GM18526 (cell line): Measurements from ENCODE around the gene TTC1.

Experiments used
- POLR2A ChIP-seq: IDR thresholded peaks from 3 replicates; pipeline ENCODE4 v1.6.1; 2011; ENCODE audit not compliant: insufficient read length; ENCODE audit errors: extremely low read depth

Gene TTC1

DNA sequence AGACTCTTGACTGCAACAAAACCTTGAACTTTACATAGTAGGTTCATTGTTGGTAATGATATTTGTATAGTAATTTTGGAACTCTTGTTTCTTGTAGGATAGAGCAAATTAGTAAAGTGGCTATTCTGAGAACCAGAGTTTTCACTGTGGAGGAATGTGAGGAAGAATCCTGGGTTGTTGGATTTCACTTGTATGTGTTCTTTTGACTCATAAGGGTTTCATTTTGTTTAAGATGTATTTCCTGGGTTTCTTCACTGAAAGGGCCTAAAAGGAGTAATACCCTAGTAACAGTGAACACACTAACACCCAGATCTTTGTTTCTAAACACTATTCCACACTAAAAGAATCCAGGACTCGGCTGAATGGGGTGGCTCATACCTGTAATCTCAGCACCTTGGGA, 20.1 kb downstream of the TTC1 start:
- TF ChIP-seq POLR2A, result no peak

DNA sequence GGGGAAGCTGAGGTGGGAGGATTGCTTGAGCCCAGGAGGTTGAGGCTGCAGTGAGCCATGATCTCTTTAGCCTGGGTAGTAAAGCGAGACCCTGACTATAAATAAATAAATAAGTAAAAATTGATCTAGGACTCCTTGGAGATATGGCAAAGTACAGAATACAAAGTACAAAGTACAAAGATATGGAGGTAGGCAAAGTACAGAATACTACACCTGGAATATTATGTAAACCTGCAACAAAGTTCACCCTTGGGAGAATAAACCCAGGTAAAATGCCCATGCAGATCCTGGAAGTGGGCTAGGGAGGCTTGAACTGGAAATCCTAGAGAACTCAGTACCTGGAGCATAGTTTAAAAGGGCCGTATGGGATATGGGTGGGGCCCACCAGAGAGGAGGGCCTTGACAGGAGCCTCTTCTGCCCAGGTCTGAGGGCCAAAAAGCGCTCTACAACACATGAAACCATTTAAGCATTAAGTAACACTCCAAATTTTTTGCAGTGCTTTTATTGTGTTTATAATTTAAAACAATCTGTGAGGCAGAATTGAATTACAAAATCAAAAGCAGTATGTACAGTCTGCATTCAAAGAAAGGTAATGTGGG, 20.7 kb downstream of the TTC1 start:
- TF ChIP-seq POLR2A, result no peak

DNA sequence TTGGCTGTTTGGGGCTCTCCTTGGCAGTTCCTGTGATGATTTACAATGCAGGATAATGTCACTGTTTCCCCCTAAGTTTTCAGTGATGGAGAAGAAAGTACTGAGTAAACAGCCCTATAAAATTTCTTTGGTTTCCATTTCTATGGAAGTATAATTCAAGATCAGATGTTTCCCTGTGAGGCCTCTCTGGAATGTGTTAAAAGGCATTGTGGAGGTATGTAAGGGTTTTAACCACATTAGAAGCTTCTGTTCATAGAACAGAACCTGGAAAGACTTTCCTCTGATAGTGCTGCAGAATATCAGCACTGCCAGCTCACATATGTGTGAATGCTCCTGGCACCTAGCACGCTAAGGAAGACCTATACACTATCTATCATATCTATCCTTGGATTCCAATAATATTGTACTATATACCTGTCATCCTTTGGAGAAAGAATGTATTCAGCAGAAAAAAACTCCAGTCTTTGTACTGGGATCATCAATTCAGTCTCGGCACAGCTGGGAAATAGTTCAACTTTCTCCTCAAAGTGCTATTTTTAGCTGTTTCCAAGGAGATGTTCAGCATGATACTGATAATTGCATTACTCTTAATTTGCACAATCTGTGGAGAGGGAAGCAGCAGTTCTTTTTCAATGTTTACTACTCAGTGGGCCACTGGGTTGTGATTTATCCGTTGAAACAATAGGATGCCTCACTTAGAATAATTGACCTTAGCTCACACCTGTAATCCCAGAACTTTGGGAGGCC, 21.9 kb downstream of the TTC1 start:
- no peak for TF ChIP-seq POLR2A

DNA sequence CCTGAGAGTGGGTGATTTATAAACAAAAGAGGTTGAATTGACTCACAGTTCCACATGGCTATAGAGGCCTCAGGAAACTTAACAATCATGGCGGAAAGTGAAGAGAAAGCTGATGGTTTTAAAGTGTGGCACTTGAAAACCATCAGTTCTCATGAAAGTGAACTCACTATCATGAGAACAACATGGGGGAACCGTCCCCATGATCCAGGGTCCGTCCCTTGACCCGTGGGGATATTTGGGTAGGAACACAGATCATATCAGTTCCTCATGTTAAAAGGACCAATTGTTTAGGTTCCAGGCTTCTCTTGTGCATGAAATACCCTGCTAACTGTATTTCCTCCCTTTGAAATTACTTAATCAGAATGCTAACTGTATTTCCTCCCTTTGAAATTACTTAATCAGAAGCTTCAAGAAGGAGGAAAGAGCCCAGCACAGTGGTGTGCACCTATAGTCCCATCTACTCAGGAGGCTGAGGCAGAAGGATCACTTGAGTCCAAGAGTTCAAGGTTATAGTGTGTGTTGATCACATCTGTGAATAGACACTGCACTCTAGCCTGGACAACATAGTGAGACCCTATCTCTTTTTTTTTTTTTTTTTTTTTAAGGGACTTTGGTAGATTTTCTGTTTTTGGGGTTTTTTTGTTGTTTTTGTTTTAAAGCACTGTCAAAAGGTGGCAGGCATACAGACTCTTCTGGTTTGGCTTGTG, 24.8 kb downstream of the TTC1 start:
- no peak for TF ChIP-seq POLR2A

DNA sequence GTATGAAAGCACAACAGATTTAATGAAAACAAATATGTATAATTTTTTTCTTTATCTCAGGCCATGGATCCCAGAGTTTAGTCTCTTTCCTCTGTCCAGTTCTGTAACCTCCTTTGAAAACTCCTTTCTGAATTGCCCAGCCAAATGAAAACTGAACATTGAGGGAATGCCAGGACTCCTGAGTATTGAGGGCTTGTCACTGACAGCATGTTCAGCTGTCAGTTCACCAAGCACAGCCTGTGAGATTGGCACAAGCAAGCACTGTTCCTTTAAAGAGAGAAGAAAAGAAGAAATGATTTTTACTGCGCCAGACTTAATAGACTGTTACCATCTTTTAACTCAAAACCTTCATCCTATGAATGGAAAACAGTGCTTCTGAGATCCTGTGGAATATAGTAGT, 27.3 kb downstream of the TTC1 start:
- no peak for TF ChIP-seq POLR2A

DNA sequence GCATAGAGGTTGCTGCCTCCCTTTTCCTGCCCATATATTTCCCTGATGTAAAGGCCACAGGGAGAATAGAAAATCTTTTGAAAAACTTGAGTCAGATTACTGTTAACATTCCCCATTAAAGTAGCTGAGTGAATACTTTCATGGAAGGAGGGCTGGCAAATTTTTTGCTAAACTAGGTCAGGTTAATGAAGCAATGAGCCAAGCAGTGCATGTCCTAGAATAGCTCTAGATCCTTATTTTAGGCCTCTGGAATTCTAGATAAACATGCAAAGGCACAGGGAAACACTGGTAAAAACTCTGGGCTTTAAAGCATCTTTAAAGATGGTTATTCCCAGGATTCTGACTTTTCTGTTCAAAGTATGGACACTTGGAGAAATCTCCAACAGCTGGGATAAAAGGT, 27.9 kb downstream of the TTC1 start:
- TF ChIP-seq POLR2A, result no peak

DNA sequence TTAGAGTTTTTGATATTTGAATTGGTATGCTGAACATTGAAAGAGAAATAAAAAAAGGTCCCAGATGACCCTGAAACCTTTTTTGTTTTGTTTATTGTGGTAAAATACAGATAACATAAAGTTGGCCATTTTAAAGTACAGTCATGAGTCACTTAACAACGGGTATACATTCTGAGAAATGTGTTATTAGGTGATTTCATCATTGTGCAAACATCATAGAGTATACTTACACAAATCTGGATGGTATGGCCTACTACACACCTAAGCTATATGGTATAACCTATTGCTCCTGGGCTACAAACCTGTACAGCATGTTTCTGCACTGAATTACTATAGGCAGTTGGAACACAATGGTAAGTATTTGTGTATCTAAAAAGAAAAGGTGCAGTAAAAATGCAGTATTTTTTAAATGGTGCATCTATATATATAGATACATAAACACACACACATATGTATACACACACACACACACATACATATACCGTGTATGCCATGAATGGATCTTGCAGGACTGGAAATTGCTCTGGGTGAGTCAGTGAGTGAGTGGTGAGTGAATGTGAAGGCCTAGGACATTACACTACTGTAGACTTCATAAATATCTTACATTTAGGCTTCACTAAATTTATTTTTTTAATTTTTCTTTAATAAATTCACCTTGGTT, 31.0 kb downstream of the TTC1 start:
- TF ChIP-seq POLR2A, result no peak

DNA sequence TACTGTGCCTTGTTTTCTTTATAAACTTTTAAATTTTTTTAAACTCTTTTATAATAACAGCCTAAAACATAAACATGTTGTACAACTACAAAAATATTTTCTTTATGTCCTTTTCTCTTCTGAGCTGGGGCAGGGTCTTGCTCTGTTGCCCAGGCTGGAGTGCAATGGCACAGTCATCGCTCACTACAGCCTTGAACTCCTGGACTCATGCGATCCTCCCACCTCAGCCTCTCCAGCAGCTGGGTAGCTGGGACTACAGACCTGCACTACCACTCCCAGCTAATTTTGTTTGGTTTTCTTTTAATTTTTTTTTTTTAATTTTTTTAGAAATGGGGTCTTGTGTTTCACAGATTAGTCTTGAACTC, 31.5 kb downstream of the TTC1 start:
- TF ChIP-seq POLR2A, result no peak

DNA sequence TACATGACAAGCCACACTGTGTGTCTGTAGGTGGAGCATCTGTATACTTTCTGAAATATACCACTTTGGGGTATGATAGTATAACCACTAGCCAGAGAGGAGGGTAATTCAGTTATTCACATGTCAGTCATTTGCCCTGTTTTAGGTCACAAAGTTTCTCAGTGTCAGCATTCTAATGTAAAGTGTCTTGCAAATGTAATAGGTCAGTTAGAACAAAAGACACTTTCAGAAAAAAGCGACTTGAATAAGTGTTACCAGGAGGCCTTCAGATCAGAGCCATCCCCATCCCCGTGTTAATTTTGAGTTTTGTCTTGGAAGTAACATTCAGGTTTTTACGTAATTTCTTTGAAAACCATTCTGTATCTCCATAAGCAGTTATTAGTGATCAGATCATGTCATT, 33.7 kb downstream of the TTC1 start:
- no peak for TF ChIP-seq POLR2A

DNA sequence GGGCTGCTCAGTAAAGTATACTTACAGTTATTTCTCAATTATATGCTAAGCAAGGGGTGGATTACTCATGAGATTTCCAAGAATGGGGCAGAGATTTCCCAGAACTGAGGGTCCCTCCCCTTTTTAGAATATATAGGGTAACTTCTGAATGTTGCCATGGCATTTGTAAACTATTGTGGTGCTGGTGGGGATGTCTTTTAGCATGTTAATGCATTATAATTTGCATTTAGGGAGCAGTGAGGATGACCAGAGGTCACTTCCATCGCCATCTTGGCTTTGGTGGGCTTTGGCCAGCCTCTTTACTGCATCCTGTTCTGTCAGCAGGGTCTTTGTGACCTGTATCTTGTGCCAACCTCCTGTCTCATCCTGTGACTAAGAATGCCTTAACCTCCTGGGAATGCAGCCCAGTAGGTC, 35.5 kb downstream of the TTC1 start:
- TF ChIP-seq POLR2A, result no peak

DNA sequence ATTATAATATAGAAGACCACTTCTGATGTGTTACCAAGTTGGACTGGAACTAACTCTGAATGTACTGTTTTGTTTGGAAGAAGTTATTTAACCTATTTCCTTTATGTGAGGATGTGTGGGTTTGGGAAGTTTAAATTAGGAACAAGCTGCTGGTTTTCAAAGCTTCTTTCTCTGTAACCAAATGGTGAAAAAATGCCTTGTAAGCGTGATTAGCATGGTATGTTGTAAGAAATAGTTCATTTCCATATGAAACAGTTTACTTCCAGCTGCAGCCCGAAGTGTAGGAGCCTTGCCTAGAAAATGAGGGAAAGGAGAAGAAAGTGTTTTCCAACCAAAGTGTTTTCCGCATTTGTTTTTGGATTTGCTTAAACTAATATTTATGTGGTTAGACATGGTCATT, 36.0 kb downstream of the TTC1 start:
- no peak for TF ChIP-seq POLR2A

DNA sequence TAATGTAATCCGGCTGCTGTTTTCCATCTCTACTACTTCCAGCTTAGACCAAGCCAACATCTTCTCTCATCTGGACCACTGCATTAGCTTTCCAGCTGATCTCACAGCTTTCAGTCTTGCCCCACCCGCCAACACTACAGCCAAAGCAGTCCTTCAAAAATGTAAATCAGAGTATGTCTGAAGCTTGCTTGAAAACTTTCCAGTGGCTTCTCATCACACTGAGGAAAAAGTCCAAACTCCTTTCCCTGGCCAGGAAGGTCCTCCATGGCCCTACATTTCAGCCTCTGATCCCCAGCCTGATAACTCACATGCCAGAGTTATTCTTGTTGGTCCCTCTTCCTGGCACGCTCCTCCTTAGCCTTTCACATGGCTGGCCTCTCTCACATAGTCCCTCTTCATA, 38.5 kb downstream of the TTC1 start:
- no peak for TF ChIP-seq POLR2A

DNA sequence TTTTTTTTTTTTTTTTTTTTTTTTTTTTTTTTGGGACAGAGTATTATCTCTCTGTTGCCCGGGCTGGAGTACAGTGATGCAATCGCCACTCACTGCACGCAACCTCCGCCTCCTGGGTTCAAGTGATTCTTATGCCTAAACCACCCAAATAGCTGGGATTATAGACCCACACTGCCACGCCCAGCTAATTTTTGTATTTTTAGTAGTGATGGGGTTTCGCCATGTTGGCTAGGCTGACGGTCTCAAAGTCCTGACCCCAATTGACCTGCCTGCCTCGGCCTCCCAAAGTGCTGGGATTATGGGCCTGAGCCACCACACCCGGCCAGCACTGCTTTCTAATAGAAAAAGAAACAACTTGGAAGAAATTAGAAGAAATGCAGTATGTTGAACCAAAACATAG, 39.2 kb downstream of the TTC1 start:
- no peak for TF ChIP-seq POLR2A

DNA sequence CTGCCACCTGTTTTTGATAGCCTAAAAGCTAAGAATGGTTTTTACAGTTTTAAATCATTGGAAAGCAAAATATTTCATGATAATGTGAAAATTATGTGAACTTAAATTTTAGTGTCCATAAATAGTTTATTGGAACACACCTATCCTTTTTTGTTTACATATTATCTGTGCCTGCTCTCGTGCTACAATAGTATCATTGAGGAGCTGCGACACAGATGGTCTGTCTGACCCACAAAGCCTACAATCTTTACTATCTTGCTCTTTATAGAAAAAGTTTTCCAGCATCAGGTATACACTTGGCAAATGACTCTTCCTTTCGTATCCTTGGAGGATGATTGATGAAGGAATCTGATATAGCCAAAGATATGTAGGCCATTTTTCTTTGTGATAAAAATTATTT, 40.2 kb downstream of the TTC1 start:
- no peak for TF ChIP-seq POLR2A

DNA sequence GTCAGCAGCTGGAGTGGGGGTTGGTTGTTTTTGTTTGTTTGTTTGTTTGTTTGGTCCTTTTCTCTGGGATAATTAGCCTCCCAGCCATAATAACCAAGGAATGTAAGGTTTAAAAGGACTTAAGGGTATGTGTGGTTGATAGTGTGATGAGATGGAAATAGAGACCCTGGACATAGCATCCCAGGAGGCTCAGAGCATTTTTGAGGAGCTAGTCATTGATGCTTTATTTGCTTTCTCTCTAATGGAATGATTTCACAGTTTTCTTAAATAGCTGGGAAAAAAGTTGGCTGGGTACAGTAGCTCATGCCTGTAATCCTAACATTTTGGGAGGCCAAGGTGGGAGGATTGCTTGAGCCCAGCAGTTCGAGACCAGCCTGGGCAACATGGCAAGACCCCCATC, 45.1 kb downstream of the TTC1 start:
- no peak for TF ChIP-seq POLR2A

DNA sequence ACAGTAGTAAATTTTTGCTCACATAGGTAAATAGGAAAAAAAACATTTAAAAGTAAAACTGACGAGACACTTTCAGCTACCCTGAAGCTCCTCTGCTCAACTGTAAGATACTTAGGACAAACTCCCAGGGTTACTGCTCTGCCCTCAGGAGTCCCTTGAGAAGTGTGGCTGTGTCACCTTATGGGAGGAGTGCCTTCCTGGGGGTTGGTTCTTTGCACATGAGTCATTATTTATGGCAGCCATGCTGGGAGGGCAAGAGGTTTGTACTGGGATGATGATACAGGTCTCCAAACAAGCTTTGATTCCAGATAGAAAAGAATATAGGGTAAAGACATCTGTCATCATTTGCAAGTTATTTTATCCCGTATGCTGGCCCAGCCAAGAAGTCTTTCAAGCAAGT, 45.9 kb downstream of the TTC1 start:
- no peak for TF ChIP-seq POLR2A
